HepG2 (cell line): Measurements from ENCODE around the gene DCAF4. TPM values are rescaled to one million over a fixed set of nuclear protein-coding genes. Genes with fewer than 3 reads are reported as not detected.

Source experiments
- ATAC-seq: fragments of 200-7000 bp; cut with Tn5 transposase; 3 replicates; pipeline ENCODE4 v1.9.1; 2020; ENCODE audit warnings: mild to moderate bottlenecking, moderate library complexity
- BruUV-seq: library from RNA; stranded (reverse); fragments of 400-500 nt; replicated peaks from 2 replicates; lab custom pipeline; 2021; lab: Mats Ljungman, UMichigan
- CTCF ChIA-PET: fragments of 300-600 bp; formaldehyde crosslinking; extraction: SDS; loops from one replicate; lab custom pipeline; 2021; ENCODE audit warnings: low total read pairs, inconsistent platforms, low intra/inter-chr PET ratio; lab: Yijun Ruan, JAX
- POLR2A ChIA-PET: fragments of 350-600 bp; sonication (Branson Sonifier 250); formaldehyde crosslinking; loops from one replicate; lab custom pipeline; 2020; ENCODE audit warnings: antibody characterized with exemption, inconsistent platforms; lab: Yijun Ruan, JAX
- DNase-seq: peaks from one replicate; pipeline ENCODE4 v3.0.0-alpha.2; 2015; ENCODE audit warnings: low spot score
- FAIRE-seq: peaks from 3 replicates; lab custom pipeline; 2011; peaks lifted over from hg19 to GRCh38; lab: Jason Lieb, UNC
- H2AFZ ChIP-seq: one replicate; pipeline ENCODE4 v1.6.1; 2011; ENCODE audit warnings: low read length, inconsistent platforms
- H3K27ac ChIP-seq: fragments of 300-600 bp; 3 replicates; pipeline ENCODE4 v1.8.0; 2011; ENCODE audit warnings: mixed run types, mild to moderate bottlenecking, mixed read lengths, low read length, inconsistent platforms; ENCODE audit not compliant: insufficient read depth; ENCODE audit errors: extremely low read length
- H3K27me3 ChIP-seq, 2 experiments: fragments of 200-600 bp in 1 of 2; 2 replicates in 1 of 2; 3 replicates in 1 of 2; pipeline versions ENCODE4 v1.6.0 to v1.8.0; 2011; ENCODE audit warnings: low read length in 2 of 2, mild to moderate bottlenecking in 2 of 2, moderate library complexity in 2 of 2, inconsistent platforms in 1 of 2; ENCODE audit not compliant: insufficient read depth in 2 of 2, control insufficient read depth in 1 of 2
- H3K36me3 ChIP-seq, 2 experiments: fragments of 200-600 bp in 1 of 2; replicated peaks in 1 of 2; 2 replicates in 1 of 2; 3 replicates in 1 of 2; pipeline versions ENCODE4 v1.5.1 to v1.8.0; 2011; ENCODE audit warnings: low read length in 2 of 2, inconsistent platforms in 1 of 2; ENCODE audit not compliant: insufficient read depth in 2 of 2, control insufficient read depth in 1 of 2
- H3K4me1 ChIP-seq: 2 replicates; pipeline ENCODE4 v1.5.1; 2012; ENCODE audit warnings: low read length, inconsistent platforms; ENCODE audit not compliant: insufficient read depth
- H3K4me2 ChIP-seq: 2 replicates; pipeline ENCODE4 v1.6.0; 2011; ENCODE audit warnings: low read depth, low read length, inconsistent platforms
- H3K4me3 ChIP-seq, 3 experiments: fragments of 200-600 bp in 1 of 3; sonication (generic), shearing (Covaris generic) in 1 of 3; replicated peaks in 1 of 3; 2 replicates each; pipeline ENCODE4 v1.5.1; 2011 to 2016; ENCODE audit warnings: low read length in 3 of 3, inconsistent platforms in 2 of 3, low read depth in 2 of 3, mild to moderate bottlenecking in 2 of 3, control low read depth in 1 of 3, mixed read lengths in 1 of 3; ENCODE audit not compliant: insufficient read depth in 1 of 3
- H3K79me2 ChIP-seq: one replicate; pipeline ENCODE4 v1.6.1; 2011; ENCODE audit warnings: low read length, inconsistent platforms; ENCODE audit not compliant: insufficient read depth
- H3K9ac ChIP-seq: 2 replicates; pipeline ENCODE4 v1.6.0; 2011; ENCODE audit warnings: mild to moderate bottlenecking, low read depth, low read length, inconsistent platforms; ENCODE audit not compliant: insufficient read depth
- H3K9me3 ChIP-seq: 2 replicates; pipeline ENCODE4 v1.5.1; 2012; ENCODE audit warnings: mild to moderate bottlenecking, low read length
- H4K20me1 ChIP-seq: 2 replicates; pipeline ENCODE4 v1.6.0; 2011; ENCODE audit warnings: inconsistent platforms, mild to moderate bottlenecking, low read length, moderate library complexity; ENCODE audit not compliant: insufficient read depth
- GPBP1L1 ChIP-seq: sonication (generic); formaldehyde crosslinking; IDR thresholded peaks from 2 replicates; pipeline ENCODE4 v1.5.0; 2020; ENCODE audit warnings: mild to moderate bottlenecking, missing genetic modification reagents
- IRX3 ChIP-seq: sonication (generic); formaldehyde crosslinking; IDR thresholded peaks from 2 replicates; pipeline ENCODE4 v1.8.1; 2023; ENCODE audit warnings: mild to moderate bottlenecking, low read depth, missing genetic modification reagents, borderline replicate concordance
- NFRKB ChIP-seq: fragments of 450-650 bp; IDR thresholded peaks from 2 replicates; pipeline ENCODE4 v1.6.1; 2017
- SALL1 ChIP-seq: sonication (generic); formaldehyde crosslinking; IDR thresholded peaks from 2 replicates; pipeline ENCODE4 v1.8.0; 2022; ENCODE audit warnings: mild to moderate bottlenecking, missing genetic modification reagents
- SSRP1 ChIP-seq: IDR thresholded peaks from 2 replicates; pipeline ENCODE4 v1.6.1; 2016; ENCODE audit warnings: control low read depth
- ZFYVE20 ChIP-seq: sonication (generic); formaldehyde crosslinking; IDR thresholded peaks from 2 replicates; pipeline ENCODE4 v1.8.0; 2023; ENCODE audit warnings: low read depth, mild to moderate bottlenecking, moderate library complexity, missing genetic modification reagents, borderline replicate concordance
- ZNF205 ChIP-seq: IDR thresholded peaks from 2 replicates; pipeline ENCODE4 v1.6.1; 2018; ENCODE audit warnings: missing biosample characterization, missing genetic modification reagents
- ZNF24 ChIP-seq: fragments of 450-650 bp; IDR thresholded peaks from 2 replicates; pipeline ENCODE4 v1.6.1; 2017; ENCODE audit warnings: antibody characterized with exemption, mild to moderate bottlenecking
- ZNF251 ChIP-seq: sonication (generic); formaldehyde crosslinking; IDR thresholded peaks from 2 replicates; pipeline ENCODE4 v1.9.0; 2021; ENCODE audit warnings: mild to moderate bottlenecking, missing genetic modification reagents
- ZNF33B ChIP-seq: sonication (generic); formaldehyde crosslinking; IDR thresholded peaks from 2 replicates; pipeline ENCODE4 v1.5.1; 2020; ENCODE audit warnings: mild to moderate bottlenecking, missing genetic modification reagents
- ZNF724P ChIP-seq: sonication (generic); formaldehyde crosslinking; IDR thresholded peaks from 2 replicates; pipeline ENCODE4 v1.8.0; 2022; ENCODE audit warnings: missing genetic modification reagents, borderline replicate concordance
- ZNF879 ChIP-seq: sonication (generic); formaldehyde crosslinking; IDR thresholded peaks from 2 replicates; pipeline ENCODE4 v1.8.1; 2023; ENCODE audit warnings: missing genetic modification reagents
- WGBS: methylation state at CpG from one replicate; pipeline ENCODE4 v1.1.6; 2017; ENCODE audit warnings: low lambda C conversion rate; 5-methylcytosine and 5-hydroxymethylcytosine counted together
- in situ Hi-C: cut with HindIII; loops from 2 replicates; pipeline ENCODE4 v1.10.0; 2017; ENCODE audit warnings: low pct_unique_long_range_greater_than_20kb; ENCODE audit not compliant: extremely low pct_ligation_motif_present
- intact Hi-C: fragments of 100-400 bp; cut with micrococcal nuclease; formaldehyde crosslinking; loops from one replicate; pipeline ENCODE4 v1.10.0; 2022; ENCODE audit not compliant: unreplicated experiment
- polyA plus RNA-seq, 8 experiments: library from polyadenylated mRNA; depleted of rRNA in 3 of 8; stranded (reverse) in 7 of 8; unstranded in 1 of 8; fragments of >200 nt; fragmentation: Illumina TruSeq in 4 of 8; extraction: Trizol in 4 of 8; gene quantifications; 2 replicates each; pipeline versions ENCODE4 v1.2.1 to v1.2.3, GENCODE V29; 2011 to 2016; ENCODE audit warnings: low read depth in 4 of 8, missing spikeins in 1 of 8, mixed read lengths in 1 of 8; ENCODE audit not compliant: insufficient read depth in 1 of 8
- total RNA-seq, 5 experiments: library from RNA; depleted of rRNA; stranded (reverse); fragments of >200 nt; fragmentation: Illumina TruSeq; extraction: Trizol; gene quantifications; 2 replicates each; pipeline ENCODE4 v1.2.3, GENCODE V29; 2016; ENCODE audit warnings: low read depth in 1 of 5
- TF ChIP-seq, protein P1 (sequence below): sonication (generic); formaldehyde crosslinking; IDR thresholded peaks from 2 replicates; pipeline ENCODE4 v1.4.0; 2020; ENCODE audit warnings: missing genetic modification reagents
- TF ChIP-seq, protein P2 (sequence below): sonication (generic); formaldehyde crosslinking; IDR thresholded peaks from 2 replicates; pipeline ENCODE4 v1.5.1; 2020; ENCODE audit warnings: mild to moderate bottlenecking, missing genetic modification reagents, borderline replicate concordance

The DCAF4 gene
- total and polyA plus RNA-seq, 2 of the 13 experiments (the other 11 are each of a cell fraction or from before 2014, with no cell fraction given), result 18.8 to 21.1 TPM

- H2AFZ ChIP-seq, result no peak overlapping the region
- H3K36me3 ChIP-seq, result peaks cover 0 to 10% of the 10 kb centered on the region in 2 experiments; a peak in 3 of 5 replicates
- H3K4me1 ChIP-seq, result no peaks in the 10 kb centered on the region
- no peak overlapping the region for H3K9ac ChIP-seq
- ATAC-seq (no peak), DNase-seq (no peak), FAIRE-seq (no peak)
- no peaks in the 10 kb centered on the region for H3K9me3 ChIP-seq
- H3K4me2 ChIP-seq, result no peak overlapping the region
- no peaks in the 10 kb centered on the region for H4K20me1 ChIP-seq
- H3K27ac ChIP-seq, result no peak overlapping the region
- no TSS peak for BruUV-seq
- no peaks in the 10 kb centered on the region for H3K27me3 ChIP-seq
- intact Hi-C loops, result no loop called here
- no peaks in the 10 kb centered on the region for H3K79me2 ChIP-seq
- H3K4me3 ChIP-seq, result no peak overlapping the region
- WGBS, result 97% methylated on average over 8 of the region's 8 CpGs
- in situ Hi-C loops, result no loop called here
- POLR2A ChIA-PET, result no interaction called here
- CTCF ChIA-PET, result no interaction called here
- TF ChIP-seq ZNF24 (no peak), ZNF879 (CRISPR knock-in tag) (no peak), SALL1 (CRISPR knock-in tag) (no peak), ZFYVE20 (CRISPR knock-in tag) (no peak), ZNF251 (CRISPR knock-in tag) (no peak), ZNF724P (CRISPR knock-in tag) (no peak), ZNF205 (CRISPR knock-in tag) (no peak), SSRP1 (CRISPR knock-in tag) (no peak), NFRKB (no peak), ZNF33B (no peak), GPBP1L1 (CRISPR knock-in tag) (no peak), IRX3 (CRISPR knock-in tag) (no peak)
- TF ChIP-seq, protein P1, sequence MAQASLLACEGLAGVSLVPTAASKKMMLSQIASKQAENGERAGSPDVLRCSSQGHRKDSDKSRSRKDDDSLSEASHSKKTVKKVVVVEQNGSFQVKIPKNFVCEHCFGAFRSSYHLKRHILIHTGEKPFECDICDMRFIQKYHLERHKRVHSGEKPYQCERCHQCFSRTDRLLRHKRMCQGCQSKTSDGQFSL (CRISPR knock-in tag), result no peak
- TF ChIP-seq, protein P2, sequence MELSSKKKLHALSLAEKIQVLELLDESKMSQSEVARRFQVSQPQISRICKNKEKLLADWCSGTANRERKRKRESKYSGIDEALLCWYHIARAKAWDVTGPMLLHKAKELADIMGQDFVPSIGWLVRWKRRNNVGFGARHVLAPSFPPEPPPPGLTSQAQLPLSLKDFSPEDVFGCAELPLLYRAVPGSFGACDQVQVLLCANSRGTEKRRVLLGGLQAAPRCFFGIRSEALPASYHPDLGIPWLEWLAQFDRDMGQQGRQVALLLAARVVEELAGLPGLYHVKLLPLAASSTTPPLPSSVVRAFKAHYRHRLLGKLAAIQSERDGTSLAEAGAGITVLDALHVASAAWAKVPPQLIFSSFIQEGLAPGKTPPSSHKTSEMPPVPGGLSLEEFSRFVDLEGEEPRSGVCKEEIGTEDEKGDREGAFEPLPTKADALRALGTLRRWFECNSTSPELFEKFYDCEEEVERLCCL (CRISPR knock-in tag), result no peak
- TF ChIP-seq, all 625 proteins: peak for 0
Measured at GRCh38 chr14:72980863-72981262, 54.6 kb downstream of the DCAF4 start.
